Progenitor cell of endocrine pancreas (in vitro differentiated cells): ENCODE results near the gene KTI12. TPM values are rescaled to one million over a fixed set of nuclear protein-coding genes. Genes with fewer than 3 reads are reported as not detected.

Source experiments
- DNase-seq: peaks from one replicate; pipeline ENCODE4 v3.0.0; 2021; ENCODE audit warnings: low spot score; ENCODE audit not compliant: unreplicated experiment
- H3K27ac Mint-ChIP-seq: 2 replicates; pipeline ENCODE4 v1.8.0; 2021; ENCODE audit warnings: mild to moderate bottlenecking, moderate library complexity, mixed read lengths
- H3K27me3 Mint-ChIP-seq: 2 replicates; pipeline ENCODE4 v1.8.0; 2021; ENCODE audit warnings: mixed read lengths
- H3K36me3 Mint-ChIP-seq: 2 replicates; pipeline ENCODE4 v1.8.0; 2022; ENCODE audit warnings: mixed read lengths; ENCODE audit not compliant: insufficient read depth
- H3K4me1 Mint-ChIP-seq: 2 replicates; pipeline ENCODE4 v1.8.0; 2021; ENCODE audit warnings: low read depth, mixed read lengths
- H3K4me3 Mint-ChIP-seq: 2 replicates; pipeline ENCODE4 v1.8.0; 2021; ENCODE audit warnings: low read depth, mild to moderate bottlenecking, moderate library complexity, mixed read lengths
- H3K9me3 Mint-ChIP-seq: 2 replicates; pipeline ENCODE4 v1.8.0; 2021; ENCODE audit warnings: low read depth, mixed read lengths
- total RNA-seq: library from RNA; stranded (reverse); gene quantifications from 2 replicates; pipeline ENCODE4 v1.2.1, GENCODE V29; 2021
- TF ChIP-seq, protein P1 (sequence below): fragments of 200-600 bp; sonication (generic); IDR thresholded peaks from one replicate; pipeline ENCODE4 v1.5.0; 2021; ENCODE audit warnings: antibody characterized with exemption, mild to moderate bottlenecking; ENCODE audit not compliant: unreplicated experiment

KTI12 gene
- total RNA-seq, 1 donor from 2014 or later = 8.3 TPM

DNA sequence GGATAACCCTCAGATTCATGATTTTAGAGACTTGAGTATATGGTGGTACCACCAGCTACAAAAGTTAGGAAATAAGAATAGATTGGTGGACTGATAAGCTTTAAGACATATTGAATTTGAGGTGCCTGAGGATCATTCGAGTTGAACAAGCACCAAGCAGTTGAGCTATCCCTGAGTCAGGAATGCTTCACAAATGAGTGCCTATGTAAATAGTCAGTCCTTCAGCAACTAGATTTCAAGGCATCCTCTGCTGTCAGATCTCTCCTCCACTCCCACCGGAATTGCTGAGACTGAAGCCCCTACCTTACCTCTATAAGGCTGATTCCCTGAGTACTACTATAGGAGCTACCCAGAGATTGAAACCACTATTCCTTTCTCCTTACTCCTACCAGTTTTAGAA, 29.6 kb upstream of the KTI12 start:
- Mint-ChIP-seq H3K36me3 (peaks cover 19% of the 10 kb centered on the region), H3K4me3 (no peak overlapping the region), H3K27ac (no peak overlapping the region), H3K9me3 (no peaks in the 10 kb centered on the region), H3K4me1 (peaks cover 14% of the 10 kb centered on the region), H3K27me3 (no peaks in the 10 kb centered on the region)
- DNase-seq = no peak
- TF ChIP-seq, protein P1, sequence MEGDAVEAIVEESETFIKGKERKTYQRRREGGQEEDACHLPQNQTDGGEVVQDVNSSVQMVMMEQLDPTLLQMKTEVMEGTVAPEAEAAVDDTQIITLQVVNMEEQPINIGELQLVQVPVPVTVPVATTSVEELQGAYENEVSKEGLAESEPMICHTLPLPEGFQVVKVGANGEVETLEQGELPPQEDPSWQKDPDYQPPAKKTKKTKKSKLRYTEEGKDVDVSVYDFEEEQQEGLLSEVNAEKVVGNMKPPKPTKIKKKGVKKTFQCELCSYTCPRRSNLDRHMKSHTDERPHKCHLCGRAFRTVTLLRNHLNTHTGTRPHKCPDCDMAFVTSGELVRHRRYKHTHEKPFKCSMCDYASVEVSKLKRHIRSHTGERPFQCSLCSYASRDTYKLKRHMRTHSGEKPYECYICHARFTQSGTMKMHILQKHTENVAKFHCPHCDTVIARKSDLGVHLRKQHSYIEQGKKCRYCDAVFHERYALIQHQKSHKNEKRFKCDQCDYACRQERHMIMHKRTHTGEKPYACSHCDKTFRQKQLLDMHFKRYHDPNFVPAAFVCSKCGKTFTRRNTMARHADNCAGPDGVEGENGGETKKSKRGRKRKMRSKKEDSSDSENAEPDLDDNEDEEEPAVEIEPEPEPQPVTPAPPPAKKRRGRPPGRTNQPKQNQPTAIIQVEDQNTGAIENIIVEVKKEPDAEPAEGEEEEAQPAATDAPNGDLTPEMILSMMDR = no peak

DNA sequence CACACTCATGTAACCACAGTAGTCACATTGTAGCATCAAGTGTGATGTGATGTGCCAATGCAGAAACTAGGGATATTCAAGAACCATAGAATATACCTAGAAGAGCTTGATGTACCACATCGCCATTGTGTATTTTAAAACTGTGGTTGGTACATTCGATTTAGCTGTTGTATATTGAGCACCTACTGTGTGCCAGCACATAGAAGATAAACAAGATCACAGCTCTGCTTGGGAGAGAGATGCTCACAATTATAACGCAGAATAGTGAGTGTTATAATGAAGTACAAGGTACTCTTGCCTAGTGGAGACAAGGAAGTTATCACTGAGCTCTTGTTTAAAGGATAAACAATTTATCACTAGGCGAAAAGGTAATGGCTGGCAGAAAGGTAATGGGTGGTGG, 27.2 kb upstream of the KTI12 start:
- Mint-ChIP-seq H3K9me3 (no peaks in the 10 kb centered on the region), H3K27ac (no peak overlapping the region), H3K36me3 (peaks cover 17% of the 10 kb centered on the region), H3K27me3 (no peaks in the 10 kb centered on the region), H3K4me3 (no peak overlapping the region), H3K4me1 (peaks cover 25% of the 10 kb centered on the region)
- no peak for DNase-seq
- TF ChIP-seq, protein P1 = no peak

DNA sequence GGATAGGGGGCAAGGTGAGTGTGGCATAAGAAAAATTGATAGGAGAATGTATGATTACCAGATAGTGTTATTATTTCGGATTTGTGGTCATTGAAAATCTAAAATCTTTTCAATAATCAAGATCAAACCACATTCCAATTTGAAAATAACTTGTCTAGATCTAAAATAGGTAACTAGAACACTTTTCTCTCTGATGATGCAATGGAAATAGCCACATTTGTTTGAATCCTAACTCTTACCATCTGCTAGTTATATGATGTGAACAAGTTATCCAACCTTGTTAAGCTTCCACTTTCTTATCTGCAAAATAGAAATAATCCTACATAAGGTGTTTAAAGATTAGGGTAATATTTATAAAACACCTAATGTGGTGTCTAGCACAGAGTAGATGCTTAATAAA, 26.3 kb upstream of the KTI12 start:
- H3K27ac Mint-ChIP-seq = no peak overlapping the region
- TF ChIP-seq, protein P1 = no peak
- no peak for DNase-seq
- H3K36me3 Mint-ChIP-seq = peaks cover 17% of the 10 kb centered on the region
- H3K27me3 Mint-ChIP-seq = no peaks in the 10 kb centered on the region
- H3K9me3 Mint-ChIP-seq = no peaks in the 10 kb centered on the region
- peaks cover 25% of the 10 kb centered on the region for H3K4me1 Mint-ChIP-seq
- no peak overlapping the region for H3K4me3 Mint-ChIP-seq

DNA sequence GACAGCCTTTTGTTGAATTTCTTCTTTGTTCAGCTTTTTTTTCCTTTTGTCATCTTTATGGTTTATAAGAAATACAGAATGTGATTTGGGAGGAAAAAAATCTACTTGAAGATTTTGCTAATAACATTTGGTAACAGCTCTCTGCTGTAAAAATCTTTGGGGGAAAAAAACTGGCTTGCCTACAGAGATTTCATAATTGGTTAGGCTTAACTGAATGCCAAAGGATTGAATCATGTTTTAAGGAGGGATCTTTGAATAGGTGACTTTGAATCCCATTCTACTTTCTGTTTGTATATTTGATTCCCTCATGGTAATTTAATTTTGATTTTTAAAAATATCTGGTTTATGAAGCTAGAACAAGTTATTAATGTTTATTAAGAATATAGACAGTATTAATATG, 25.7 kb upstream of the KTI12 start:
- no peak for DNase-seq
- peak overlapping the region; percentile 76 for H3K27ac Mint-ChIP-seq
- no peaks in the 10 kb centered on the region for H3K27me3 Mint-ChIP-seq
- no peaks in the 10 kb centered on the region for H3K9me3 Mint-ChIP-seq
- no peak overlapping the region for H3K4me3 Mint-ChIP-seq
- peaks cover 27% of the 10 kb centered on the region for H3K4me1 Mint-ChIP-seq
- H3K36me3 Mint-ChIP-seq = peaks cover 17% of the 10 kb centered on the region
- TF ChIP-seq, protein P1 = no peak

GRCh38 chr1:52057876-52058415, 24.3 kb upstream of the KTI12 start:
- peak overlapping the region; percentile 99 for H3K27ac Mint-ChIP-seq
- TF ChIP-seq, protein P1 = no peak

More at GRCh38 chr1:52057876-52058415, 24.3 kb upstream of the KTI12 start:
- Mint-ChIP-seq H3K4me1 (peaks cover 30% of the 10 kb centered on the region), H3K27me3 (no peaks in the 10 kb centered on the region), H3K9me3 (no peaks in the 10 kb centered on the region), H3K36me3 (peaks cover 15% of the 10 kb centered on the region), H3K4me3 (peak overlapping the region; percentile 97)
- DNase-seq = no peak
